Ovary (tissue), 3 donors: Measurements from ENCODE around the gene NDUFB11.

Experiments used
- POLR2A ChIP-seq: fragments of 450-650 bp; IDR thresholded peaks from one replicate; pipeline ENCODE4 v1.6.1; 2017; ENCODE audit warnings: antibody characterized with exemption, mild to moderate bottlenecking, moderate library complexity
- TF ChIP-seq, protein P1 (sequence below), 3 donors: fragments of 450-650 bp in 2 of 3; fragments of 200-600 bp in 1 of 3; IDR thresholded peaks; one replicate each; pipeline versions ENCODE4 v1.5.1 to v1.8.0; 2016 to 2022; ENCODE audit warnings: antibody characterized with exemption in 3 of 3, mild to moderate bottlenecking in 1 of 3
- donor health status: DM: no; HTN: no; CAD: no.

DNA sequence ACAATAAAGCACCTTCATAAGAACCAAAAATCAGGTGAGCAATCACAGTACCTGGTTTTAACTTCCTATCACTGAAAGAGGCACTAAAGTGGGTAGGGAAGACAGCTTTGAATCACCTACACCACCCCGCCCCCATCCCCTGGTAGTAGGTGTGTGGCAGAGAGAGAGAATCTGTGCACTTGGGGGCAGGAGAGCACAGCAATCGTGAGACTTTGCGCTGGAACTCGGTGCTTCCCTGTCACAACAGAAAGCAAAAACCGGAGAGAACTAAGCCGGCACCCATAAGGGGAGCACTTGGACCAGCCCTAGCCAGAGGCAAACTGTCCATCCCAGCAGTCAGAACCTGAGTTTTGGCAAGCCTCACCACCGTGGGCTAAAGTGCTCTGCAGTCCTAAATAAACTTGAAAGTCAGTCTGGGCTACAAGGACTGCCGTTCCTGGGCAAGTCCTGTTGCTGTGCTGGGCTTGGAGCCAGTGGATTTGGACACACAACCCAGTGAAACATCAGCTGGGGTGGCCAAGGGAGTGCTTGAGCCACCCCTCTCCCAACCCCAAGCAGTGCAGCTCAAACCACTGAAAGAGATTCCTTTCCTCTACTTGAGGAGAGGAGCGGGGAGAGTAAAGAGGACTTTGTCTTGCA is 32.1 kb downstream of the NDUFB11 start:
- TF ChIP-seq, protein P1, sequence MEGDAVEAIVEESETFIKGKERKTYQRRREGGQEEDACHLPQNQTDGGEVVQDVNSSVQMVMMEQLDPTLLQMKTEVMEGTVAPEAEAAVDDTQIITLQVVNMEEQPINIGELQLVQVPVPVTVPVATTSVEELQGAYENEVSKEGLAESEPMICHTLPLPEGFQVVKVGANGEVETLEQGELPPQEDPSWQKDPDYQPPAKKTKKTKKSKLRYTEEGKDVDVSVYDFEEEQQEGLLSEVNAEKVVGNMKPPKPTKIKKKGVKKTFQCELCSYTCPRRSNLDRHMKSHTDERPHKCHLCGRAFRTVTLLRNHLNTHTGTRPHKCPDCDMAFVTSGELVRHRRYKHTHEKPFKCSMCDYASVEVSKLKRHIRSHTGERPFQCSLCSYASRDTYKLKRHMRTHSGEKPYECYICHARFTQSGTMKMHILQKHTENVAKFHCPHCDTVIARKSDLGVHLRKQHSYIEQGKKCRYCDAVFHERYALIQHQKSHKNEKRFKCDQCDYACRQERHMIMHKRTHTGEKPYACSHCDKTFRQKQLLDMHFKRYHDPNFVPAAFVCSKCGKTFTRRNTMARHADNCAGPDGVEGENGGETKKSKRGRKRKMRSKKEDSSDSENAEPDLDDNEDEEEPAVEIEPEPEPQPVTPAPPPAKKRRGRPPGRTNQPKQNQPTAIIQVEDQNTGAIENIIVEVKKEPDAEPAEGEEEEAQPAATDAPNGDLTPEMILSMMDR (IDR thresholded peaks at IDR 0.05): no peak
- no peak for TF ChIP-seq POLR2A
